ENCODE measurements around the gene NAA16.
"Not testable (repeated sequence)": the region's sequence is repeated elsewhere in the genome, so short reads cannot be mapped to it uniquely, and the experiment has no call there.

Gene NAA16

DNA sequence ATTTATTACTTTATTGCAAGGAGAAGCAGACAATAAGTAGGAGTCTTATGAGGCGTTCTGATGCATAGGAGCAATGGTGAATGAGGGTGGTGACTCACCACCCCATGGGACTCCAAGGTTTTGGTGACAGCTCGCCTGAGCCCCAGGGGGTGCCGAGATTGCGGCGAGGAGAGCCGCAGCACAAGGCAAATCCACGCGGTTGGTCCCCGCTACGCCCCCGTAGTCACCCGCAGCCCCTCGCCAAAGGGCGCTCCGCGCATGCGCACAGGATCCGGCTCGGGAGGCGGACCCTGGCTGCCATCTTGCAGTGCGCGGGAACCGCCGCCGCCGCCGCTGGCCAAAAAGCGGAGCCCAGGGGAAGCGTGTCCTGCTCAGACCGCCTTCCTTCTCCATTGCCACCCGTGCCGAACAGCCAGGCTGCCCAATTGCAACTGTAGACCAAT is at the start of gene NAA16:
NAA16 (plus strand) TSS at position 305 of the 443 bp plus-strand sequence. CDS start 262 bp downstream, outside the sequence.
- in situ Hi-C loops (cut with MboI; ENCODE audit: low sequenced_read_pairs): no loop called here

- in situ Hi-C loops (cut with MboI; ENCODE audit: low sequenced_read_pairs): no loop called here
These were observed 47.7 kb upstream of the NAA16 start, which contains the start of gene MTRF1 for GRCh38 chr13:41263261-41263971. Gene MTRF1, minus strand, starts transcription at chr13:41263576. Its CDS starts 2,669 bp downstream, at chr13:41260907.

- in situ Hi-C loops (cut with MboI; ENCODE audit: low sequenced_read_pairs): no loop called here
These were observed 44.0 kb upstream of the NAA16 start for GRCh38 chr13:41267106-41267505.

DNA sequence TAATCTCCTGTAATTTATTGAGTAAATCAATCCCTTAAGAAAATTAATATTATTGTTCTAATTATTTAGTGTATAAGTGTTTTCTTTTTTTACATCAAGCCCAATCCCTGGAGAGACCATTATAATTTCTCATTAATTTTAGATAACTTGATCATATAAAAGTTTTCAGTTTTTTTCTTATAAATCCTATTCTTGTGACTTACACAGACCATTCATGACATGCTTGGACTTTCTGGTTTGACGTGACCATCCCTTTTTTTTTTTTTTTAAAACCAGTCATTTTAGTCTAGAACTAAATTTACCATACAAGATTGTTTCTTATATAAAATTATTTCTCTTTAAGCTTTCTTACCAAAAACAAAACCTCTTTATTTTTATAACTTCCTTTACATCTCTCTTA is 42.3 kb upstream of the NAA16 start:
- in situ Hi-C loops (cut with MboI; ENCODE audit: low sequenced_read_pairs): no loop called here

GRCh38 chr13:41271456-41272285 is 39.4 kb upstream of the NAA16 start:
- in situ Hi-C loops (cut with MboI; ENCODE audit: low sequenced_read_pairs): no loop called here

DNA sequence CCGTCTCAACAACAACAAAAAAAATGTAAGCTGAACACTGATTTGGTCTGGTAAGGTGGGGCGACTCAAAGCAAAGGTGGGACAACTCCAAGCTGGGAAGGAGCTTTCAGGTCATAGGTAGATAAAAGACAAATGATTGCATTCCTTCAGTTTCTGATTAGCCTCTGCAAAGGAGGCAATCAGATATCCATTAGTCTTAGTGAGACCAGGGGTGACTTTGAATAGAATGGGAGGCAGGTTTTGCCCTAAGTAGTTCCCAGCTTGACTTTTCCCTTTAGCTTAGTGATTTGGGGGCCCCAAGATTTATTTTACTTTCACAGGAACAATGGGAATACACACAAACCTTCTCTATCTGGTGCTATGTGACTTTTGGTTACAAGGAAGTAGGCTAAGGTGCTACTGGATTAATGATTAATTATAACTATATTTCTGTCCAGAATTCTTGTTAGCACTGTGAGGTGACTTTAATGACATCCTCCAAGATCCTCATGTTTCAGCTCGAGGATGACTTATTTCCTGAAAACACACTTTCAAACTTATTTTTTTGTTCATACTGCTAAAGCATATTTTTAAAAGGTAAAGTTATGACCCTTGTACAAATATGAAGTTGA is 37.1 kb upstream of the NAA16 start:
- in situ Hi-C loops (cut with MboI; ENCODE audit: low sequenced_read_pairs): no loop called here

- in situ Hi-C loops (cut with MboI; ENCODE audit: low sequenced_read_pairs): no loop called here
These were observed 36.2 kb upstream of the NAA16 start for GRCh38 chr13:41274881-41275280.

DNA sequence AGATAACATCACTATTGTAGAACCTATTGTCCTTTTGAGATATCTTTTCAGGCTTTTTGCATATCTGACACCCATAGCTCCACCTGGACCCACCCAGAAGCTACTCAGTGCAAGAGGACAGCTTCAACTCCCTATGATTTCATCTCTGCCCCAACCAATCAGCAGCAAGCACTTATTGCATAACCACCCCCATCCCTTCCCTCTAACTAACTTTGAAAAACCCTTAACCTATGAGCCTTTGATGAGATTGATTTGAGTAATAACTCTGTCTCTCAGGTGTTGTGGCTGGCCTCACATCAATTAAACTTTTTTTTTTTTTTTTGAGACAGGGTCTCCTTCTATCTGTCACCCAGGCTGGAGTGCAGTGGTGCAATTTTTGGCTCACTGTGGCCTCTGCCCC is 34.2 kb upstream of the NAA16 start:
- in situ Hi-C loops (cut with MboI; ENCODE audit: low sequenced_read_pairs): no loop called here

DNA sequence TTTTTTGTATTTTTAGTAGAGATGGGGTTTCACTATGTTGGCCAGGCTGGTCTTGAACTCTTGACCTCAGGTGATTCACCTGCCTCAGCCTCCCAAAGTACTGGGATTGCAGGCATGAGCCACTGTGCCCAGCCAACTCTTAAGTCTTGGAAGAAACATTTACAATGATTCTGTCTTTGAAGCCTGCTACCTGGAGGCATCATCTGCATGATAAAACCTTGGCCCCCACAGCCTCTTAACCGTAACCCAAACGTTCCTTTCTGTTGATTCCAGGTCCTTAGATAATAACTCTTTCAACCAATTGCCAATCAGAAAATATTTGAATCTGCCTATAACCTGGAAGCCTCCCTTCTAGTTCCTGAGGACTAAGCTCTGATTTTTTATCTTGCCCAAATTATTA is 31.9 kb upstream of the NAA16 start:
- in situ Hi-C loops (cut with MboI; ENCODE audit: low sequenced_read_pairs): not testable (repeated sequence)

- in situ Hi-C loops (cut with MboI; ENCODE audit: low sequenced_read_pairs): no loop called here
These were observed 28.9 kb upstream of the NAA16 start for GRCh38 chr13:41282129-41282571.

DNA sequence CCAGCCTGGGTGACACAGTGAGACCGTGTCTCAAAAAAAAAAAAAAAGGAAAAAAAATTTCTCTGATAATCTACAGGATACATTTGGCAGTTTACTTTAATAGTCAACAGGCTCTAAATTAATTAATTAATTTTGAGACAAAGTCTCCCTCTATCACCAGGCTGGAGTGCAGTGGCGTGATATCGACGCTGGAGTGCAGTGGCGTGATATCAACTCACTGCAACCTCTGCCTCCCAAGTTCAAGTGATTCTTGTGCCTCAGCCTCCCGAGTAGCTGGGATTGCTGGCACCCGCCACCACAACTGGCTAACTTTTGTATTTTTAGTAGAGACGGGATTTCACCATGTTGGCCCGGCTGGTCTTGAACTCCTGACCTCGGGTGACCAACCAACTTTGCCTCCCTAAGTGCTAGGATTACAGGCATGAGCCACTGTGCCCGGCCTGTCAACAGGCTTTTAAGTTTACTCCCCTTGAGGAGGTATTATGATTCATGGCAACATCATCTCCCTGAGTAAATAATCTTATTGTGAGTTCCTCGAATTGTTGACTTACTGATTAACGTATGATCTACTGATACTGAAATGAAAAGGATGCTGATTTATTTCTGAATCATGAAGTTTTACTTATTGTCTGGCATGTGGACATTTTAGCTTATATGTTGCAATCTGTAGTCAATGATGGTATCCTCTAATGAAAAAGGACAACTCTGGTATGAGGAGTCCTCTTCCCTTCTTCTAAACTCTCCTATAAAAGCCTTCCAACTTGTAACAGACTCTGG is 26.4 kb upstream of the NAA16 start:
- in situ Hi-C loops (cut with MboI; ENCODE audit: low sequenced_read_pairs): no loop called here

DNA sequence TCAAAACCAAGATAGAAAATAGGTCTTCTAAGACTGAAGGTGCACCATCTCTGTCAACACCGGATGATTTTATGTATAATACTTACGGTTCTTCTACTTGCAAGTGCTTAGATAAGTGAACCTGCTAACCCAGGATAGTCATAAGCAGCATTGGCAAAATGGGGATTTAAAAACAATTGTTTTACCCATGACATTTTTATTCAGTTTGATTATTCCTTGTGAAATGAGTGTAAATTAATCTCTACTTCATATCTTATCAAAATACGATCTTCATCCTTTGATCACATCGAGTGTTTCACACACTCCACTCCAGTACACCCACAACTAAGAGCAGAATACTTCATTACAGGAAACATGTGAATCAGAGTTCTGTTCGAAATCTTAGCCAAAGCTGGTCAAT is 24.7 kb upstream of the NAA16 start:
- in situ Hi-C loops (cut with MboI; ENCODE audit: low sequenced_read_pairs): no loop called here

DNA sequence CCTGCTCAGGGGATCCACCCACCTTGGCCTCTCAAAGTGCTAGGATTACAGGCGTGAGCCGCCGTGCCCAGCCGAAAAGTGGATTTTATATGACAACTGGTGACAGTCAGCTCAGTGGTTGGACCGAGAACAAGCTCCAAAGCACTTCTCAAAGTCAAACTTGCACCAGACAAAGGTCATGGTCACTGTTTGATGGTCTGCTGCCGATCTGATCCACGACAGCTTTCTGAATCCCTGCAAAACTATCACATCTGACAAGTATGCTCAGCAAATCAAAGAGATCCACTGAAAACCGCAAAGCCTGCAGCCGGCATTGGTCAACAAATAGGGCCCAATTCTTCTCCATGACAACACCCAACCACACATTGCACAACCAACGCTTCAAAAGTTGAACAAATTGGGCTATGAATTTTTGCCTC is 21.6 kb upstream of the NAA16 start:
- in situ Hi-C loops (cut with MboI; ENCODE audit: low sequenced_read_pairs): no loop called here

DNA sequence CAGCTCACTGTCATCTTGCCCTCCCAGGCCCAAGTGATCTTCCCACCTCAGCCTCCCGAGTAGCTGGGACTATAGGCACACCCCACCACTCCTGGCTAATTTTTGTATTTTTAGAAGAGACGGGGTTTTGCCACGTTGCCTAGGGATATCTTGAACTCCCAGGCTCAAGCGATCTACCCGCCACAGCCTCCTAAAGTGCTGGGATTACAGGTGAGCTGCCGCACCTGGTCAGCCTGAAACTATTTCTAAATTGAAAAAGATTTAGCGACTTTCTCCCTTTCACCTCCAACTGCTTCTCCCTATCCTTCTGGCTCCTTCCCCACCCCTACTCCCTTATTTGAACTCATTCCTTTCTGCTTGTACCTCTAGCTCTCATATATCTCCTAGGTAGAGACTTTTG is 19.8 kb upstream of the NAA16 start:
- in situ Hi-C loops (cut with MboI; ENCODE audit: low sequenced_read_pairs): no loop called here

GRCh38 chr13:41293272-41293671 is 17.8 kb upstream of the NAA16 start:
- in situ Hi-C loops (cut with MboI; ENCODE audit: low sequenced_read_pairs): no loop called here

DNA sequence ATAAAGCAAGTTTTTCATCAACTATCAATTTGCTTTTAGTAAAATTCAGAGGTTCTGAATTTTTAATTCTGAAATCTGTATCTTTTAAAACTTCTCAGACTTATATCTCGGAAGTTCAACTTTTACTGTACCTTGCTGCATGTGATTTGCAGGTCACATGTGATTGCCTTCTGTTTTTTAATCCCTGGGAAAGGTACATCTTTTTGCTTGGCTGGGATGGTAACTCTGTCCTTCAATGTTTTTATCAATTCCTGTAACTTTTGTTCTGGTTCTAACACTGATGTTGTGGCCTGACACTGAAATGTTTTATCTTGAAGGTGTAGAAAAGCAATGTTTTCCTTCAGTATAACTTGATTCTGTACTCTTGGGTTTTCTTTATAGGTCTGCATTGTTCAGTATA is 16.2 kb upstream of the NAA16 start:
- in situ Hi-C loops (cut with MboI; ENCODE audit: low sequenced_read_pairs): no loop called here

- in situ Hi-C loops (cut with MboI; ENCODE audit: low sequenced_read_pairs): no loop called here
These were observed 15.1 kb upstream of the NAA16 start for GRCh38 chr13:41295973-41296372.

DNA sequence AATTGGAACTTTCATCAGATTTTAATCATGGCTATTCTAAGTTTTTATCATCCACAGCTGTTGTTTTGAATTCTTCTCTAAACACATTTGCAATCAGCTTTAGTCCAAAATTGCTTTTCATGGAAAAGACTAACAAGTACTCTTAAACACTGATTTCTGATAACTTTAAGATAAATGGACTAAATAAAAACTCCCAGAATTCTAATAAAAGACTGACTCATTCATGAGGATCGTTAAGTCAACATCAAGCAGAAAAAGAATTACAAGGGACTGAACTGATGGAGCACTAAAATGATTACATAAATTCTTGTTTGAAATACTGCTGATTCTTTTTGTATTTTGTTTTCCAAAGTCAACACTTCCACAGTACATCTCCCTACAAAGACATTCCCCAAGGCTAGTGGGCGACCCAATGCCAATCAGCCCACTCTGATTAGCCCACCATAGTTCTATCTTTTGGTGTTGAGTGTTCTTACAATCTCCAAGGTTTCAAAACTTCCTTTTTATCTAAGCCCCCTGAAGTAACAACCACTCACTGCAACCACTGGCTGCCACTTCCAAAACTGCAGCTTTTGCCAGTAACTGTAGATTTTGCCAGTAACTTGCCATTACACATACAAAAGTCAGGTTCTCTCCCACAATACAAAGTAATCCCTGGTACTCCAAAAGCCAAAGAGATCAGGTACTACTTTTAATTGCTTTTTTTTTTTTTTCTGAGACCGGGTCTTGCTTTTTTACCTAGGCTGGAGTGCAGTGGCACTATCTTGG is 14.0 kb upstream of the NAA16 start:
- in situ Hi-C loops (cut with MboI; ENCODE audit: low sequenced_read_pairs): no loop called here

DNA sequence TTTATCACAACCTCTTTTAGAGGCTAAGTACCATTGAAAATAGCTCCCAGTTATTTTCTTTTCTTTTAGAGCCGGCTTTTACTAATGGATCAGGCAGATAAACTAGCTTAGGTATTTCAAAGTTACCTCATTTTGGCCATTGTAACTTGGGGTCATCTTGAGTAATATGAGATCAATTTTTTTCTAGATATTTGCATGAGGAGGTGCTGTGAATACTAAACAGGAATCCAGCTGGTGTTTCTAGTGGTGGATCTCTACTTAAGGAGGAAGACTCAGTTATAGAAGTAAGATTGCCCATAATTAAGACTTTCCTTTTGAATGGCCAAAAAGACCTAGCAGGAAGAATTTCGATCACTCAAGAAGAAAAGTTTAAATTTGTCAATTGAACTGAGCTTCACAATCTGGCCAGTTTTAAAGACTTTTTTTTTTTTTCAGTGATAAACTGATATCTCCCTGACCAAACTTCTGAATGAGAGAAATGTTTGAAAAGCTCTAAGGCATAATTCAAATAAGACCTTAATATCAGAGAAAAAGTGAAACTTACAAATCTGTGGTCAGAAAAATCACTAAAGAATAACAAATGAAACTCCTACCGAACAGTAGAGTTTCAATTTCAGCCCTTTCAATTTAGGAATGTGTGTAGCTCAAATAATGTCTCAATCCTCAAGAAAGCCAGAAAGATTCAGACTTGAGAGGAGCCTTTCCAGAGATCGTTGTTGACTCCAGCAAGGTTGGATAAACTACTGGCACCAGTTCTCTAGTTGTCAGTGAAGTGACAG is 11.6 kb upstream of the NAA16 start:
- in situ Hi-C loops (cut with MboI; ENCODE audit: low sequenced_read_pairs): no loop called here

All from hTERT RPE-1 (cell line).